Neural progenitor cell (in vitro differentiated cells): ENCODE results near the gene COQ9. TPM values are rescaled to one million over a fixed set of nuclear protein-coding genes. Genes with fewer than 3 reads are reported as not detected.

Source experiments
- DNase-seq: peaks from one replicate; pipeline ENCODE4 v3.0.0-alpha.2; 2016; ENCODE audit warnings: low spot score
- H2AFZ ChIP-seq: fragments of 200-600 bp; sonication (generic); replicated peaks from 2 replicates; pipeline ENCODE4 v1.6.1; 2016; ENCODE audit warnings: antibody characterized with exemption
- H3F3A ChIP-seq: fragments of 200-600 bp; sonication (generic); 2 replicates; pipeline ENCODE4 v1.6.1; 2016; ENCODE audit warnings: antibody characterized with exemption, low read depth
- H3K27ac ChIP-seq: fragments of 200-600 bp; sonication (generic); 2 replicates; pipeline ENCODE4 v1.5.1; 2016; ENCODE audit warnings: mild to moderate bottlenecking
- H3K27me3 ChIP-seq: fragments of 200-600 bp; sonication (generic); 2 replicates; pipeline ENCODE4 v1.6.1; 2016; ENCODE audit warnings: mild to moderate bottlenecking, moderate library complexity
- H3K36me3 ChIP-seq: fragments of 200-600 bp; sonication (generic); 2 replicates; pipeline ENCODE4 v1.5.1; 2016
- H3K4me1 ChIP-seq: fragments of 200-600 bp; sonication (generic); 2 replicates; pipeline ENCODE4 v1.6.1; 2016; ENCODE audit warnings: mixed run types
- H3K4me2 ChIP-seq: fragments of 200-600 bp; sonication (generic); 2 replicates; pipeline ENCODE4 v1.6.1; 2016
- H3K4me3 ChIP-seq: fragments of 200-600 bp; sonication (generic); 2 replicates; pipeline ENCODE4 v1.5.1; 2016
- H3K79me2 ChIP-seq: fragments of 200-600 bp; sonication (generic); 2 replicates; pipeline ENCODE4 v1.6.1; 2016; ENCODE audit warnings: low read depth
- H3K9ac ChIP-seq: fragments of 200-600 bp; sonication (generic); 2 replicates; pipeline ENCODE4 v1.6.1; 2016
- H3K9me3 ChIP-seq: fragments of 200-600 bp; sonication (generic); 2 replicates; pipeline ENCODE4 v1.5.1; 2016; ENCODE audit warnings: low read depth
- H4K20me1 ChIP-seq: fragments of 200-600 bp; sonication (generic); 2 replicates; pipeline ENCODE4 v1.6.1; 2016; ENCODE audit warnings: low read depth
- H3K27ac Mint-ChIP-seq: 3 replicates; pipeline ENCODE4 v1.8.0; 2021; ENCODE audit warnings: mixed read lengths
- H3K27me3 Mint-ChIP-seq: 2 replicates; pipeline ENCODE4 v1.8.0; 2022; ENCODE audit warnings: low read depth, mild to moderate bottlenecking, inconsistent platforms, moderate library complexity, mixed read lengths; ENCODE audit not compliant: insufficient read depth
- H3K36me3 Mint-ChIP-seq: 3 replicates; pipeline ENCODE4 v1.8.0; 2021; ENCODE audit warnings: mixed read lengths
- H3K4me1 Mint-ChIP-seq: 3 replicates; pipeline ENCODE4 v1.8.0; 2021; ENCODE audit warnings: mixed read lengths
- H3K4me3 Mint-ChIP-seq: 3 replicates; pipeline ENCODE4 v1.8.0; 2021; ENCODE audit warnings: mild to moderate bottlenecking, moderate library complexity, mixed read lengths
- H3K9me3 Mint-ChIP-seq: 3 replicates; pipeline ENCODE4 v1.8.0; 2020; ENCODE audit warnings: mixed read lengths
- EZH2 ChIP-seq: fragments of 200-600 bp; sonication (generic); IDR thresholded peaks from 2 replicates; pipeline ENCODE4 v1.6.1; 2017; ENCODE audit warnings: antibody characterized with exemption, mild to moderate bottlenecking, moderate library complexity
- EZH2phosphoT487 ChIP-seq: fragments of 200-600 bp; sonication (generic); IDR thresholded peaks from 2 replicates; pipeline ENCODE4 v1.6.1; 2017; ENCODE audit warnings: antibody characterized with exemption
- total RNA-seq: library from RNA; depleted of rRNA; stranded (reverse); fragments of >200 nt; gene quantifications from 2 replicates; pipeline ENCODE4 v1.2.3, GENCODE V29; 2015; ENCODE audit warnings: low replicate concordance
- TF ChIP-seq, protein P1 (sequence below): fragments of 200-600 bp; sonication (generic); IDR thresholded peaks from 2 replicates; pipeline ENCODE4 v1.5.1; 2017; ENCODE audit warnings: antibody characterized with exemption, mild to moderate bottlenecking

COQ9 gene
- total RNA-seq, 1 donor from 2014 or later = 20.3 TPM

DNA sequence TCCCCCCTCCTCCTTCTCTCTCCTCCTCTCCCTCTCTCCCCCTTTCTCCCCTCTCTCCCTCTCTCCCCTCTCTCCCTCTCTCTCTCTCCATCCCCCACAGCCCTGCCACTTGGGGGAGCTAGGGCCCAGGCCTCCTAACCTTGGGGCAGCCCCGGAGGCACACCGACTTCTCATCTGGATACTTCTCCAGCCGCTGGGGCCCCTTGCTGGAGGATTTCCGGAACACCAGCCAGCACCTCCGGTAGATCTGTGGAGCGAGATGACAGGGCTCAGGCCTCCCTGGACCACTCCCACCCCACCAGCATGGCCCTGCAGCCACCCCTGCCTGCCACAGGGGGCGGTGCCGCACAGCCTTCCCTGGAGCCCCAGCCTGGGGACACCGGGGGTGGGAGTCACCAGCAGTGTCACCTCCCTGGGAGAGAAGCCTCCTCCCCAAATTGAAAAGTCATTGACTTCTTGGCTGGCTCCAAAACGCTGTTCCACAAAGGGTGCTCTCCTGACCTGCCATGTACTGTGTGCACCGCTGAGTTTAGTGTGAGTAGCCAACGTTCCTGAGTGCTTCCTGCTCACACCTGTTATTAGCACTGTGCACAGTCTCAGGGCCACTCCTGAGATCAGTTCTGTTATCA, 28.5 kb downstream of the COQ9 start:
- H3K27ac ChIP-seq = no peak overlapping the region
- H3K4me3 Mint-ChIP-seq = no peak overlapping the region

DNA sequence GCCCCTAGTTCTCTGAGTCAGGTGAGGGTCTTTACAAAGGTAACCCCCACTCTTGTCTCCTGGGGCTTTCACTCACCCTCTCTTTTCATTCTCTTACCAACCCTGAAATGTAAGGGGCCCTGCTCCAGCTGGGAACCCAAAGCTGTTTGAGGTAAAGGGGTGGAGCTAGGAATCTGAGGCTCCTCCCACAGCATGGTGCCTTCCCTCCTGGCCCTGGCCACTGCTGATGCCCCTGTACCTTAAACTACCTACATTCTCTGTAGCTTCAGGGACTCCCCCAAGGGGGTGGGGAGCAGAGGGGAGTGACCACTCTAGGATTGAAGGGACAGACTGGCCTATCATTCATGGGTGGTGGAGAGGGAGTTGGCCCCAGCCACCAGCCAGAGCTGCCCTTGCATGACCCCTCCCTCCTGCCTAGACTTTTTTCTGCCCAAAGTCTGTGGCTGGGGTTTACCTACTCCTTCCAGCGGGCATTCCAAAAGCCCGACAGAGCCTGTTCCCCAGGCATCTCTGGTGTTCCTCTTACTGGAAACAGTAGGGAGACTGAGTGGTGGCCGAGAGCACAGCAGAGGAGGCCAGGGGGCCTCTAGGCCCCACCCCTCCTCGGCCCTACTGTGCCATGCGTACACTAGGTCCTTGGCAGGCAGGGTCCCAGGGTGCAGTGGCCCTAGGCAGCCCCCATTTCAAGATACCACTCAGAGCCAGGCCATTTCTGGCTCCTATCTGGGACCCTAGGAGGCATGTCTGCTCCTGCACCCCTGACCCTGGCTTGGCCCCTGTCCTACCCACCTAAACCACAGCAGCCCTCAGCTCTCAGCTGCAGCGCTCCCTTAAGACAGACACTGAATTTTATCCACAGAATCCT, 29.5 kb downstream of the COQ9 start:
- Histone ChIP-seq H2AFZ (no peak overlapping the region), H3K79me2 (no peaks in the 10 kb centered on the region), H3K36me3 (no peaks in the 10 kb centered on the region), H3F3A (peaks cover 24% of the 10 kb centered on the region), H3K9me3 (no peaks in the 10 kb centered on the region), H3K4me3 (no peak overlapping the region), H3K4me2 (peak overlapping the region; percentile 32), H3K27me3 (peaks cover 7% of the 10 kb centered on the region), H3K4me1 (peaks cover 48% of the 10 kb centered on the region), H3K27ac (no peak overlapping the region), H4K20me1 (peaks cover 19% of the 10 kb centered on the region), H3K9ac (no peak overlapping the region)
- H3K27ac Mint-ChIP-seq = peak overlapping the region; percentile 57
- TF ChIP-seq EZH2 (no peak), EZH2phosphoT487 (no peak)
- TF ChIP-seq, protein P1, sequence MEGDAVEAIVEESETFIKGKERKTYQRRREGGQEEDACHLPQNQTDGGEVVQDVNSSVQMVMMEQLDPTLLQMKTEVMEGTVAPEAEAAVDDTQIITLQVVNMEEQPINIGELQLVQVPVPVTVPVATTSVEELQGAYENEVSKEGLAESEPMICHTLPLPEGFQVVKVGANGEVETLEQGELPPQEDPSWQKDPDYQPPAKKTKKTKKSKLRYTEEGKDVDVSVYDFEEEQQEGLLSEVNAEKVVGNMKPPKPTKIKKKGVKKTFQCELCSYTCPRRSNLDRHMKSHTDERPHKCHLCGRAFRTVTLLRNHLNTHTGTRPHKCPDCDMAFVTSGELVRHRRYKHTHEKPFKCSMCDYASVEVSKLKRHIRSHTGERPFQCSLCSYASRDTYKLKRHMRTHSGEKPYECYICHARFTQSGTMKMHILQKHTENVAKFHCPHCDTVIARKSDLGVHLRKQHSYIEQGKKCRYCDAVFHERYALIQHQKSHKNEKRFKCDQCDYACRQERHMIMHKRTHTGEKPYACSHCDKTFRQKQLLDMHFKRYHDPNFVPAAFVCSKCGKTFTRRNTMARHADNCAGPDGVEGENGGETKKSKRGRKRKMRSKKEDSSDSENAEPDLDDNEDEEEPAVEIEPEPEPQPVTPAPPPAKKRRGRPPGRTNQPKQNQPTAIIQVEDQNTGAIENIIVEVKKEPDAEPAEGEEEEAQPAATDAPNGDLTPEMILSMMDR = no peak
- H3K4me3 Mint-ChIP-seq = peak overlapping the region; percentile 66
- DNase-seq = no peak
- H3K4me1 Mint-ChIP-seq = peaks cover 41% of the 10 kb centered on the region
- H3K36me3 Mint-ChIP-seq = peaks cover 5% of the 10 kb centered on the region
- no peaks in the 10 kb centered on the region for H3K9me3 Mint-ChIP-seq
- peaks cover 7% of the 10 kb centered on the region for H3K27me3 Mint-ChIP-seq

More for the DNA sequence above, 28.5 kb downstream of the COQ9 start:
- Histone ChIP-seq H2AFZ (no peak overlapping the region), H3K27me3 (peaks cover 7% of the 10 kb centered on the region), H3K79me2 (no peaks in the 10 kb centered on the region), H3K9ac (no peak overlapping the region), H3K4me2 (peak overlapping the region; percentile 32), H3K4me1 (peaks cover 48% of the 10 kb centered on the region), H3K4me3 (no peak overlapping the region), H3K9me3 (no peaks in the 10 kb centered on the region), H3F3A (peaks cover 26% of the 10 kb centered on the region), H3K36me3 (no peaks in the 10 kb centered on the region), H4K20me1 (peaks cover 22% of the 10 kb centered on the region)
- DNase-seq = peak; percentile 89
- Mint-ChIP-seq H3K9me3 (no peaks in the 10 kb centered on the region), H3K27ac (no peak overlapping the region), H3K27me3 (peaks cover 7% of the 10 kb centered on the region), H3K36me3 (peaks cover 5% of the 10 kb centered on the region), H3K4me1 (peaks cover 41% of the 10 kb centered on the region)
- TF ChIP-seq EZH2 = no peak
- TF ChIP-seq, protein P1 = peak; percentile 80
- no peak for TF ChIP-seq EZH2phosphoT487

DNA sequence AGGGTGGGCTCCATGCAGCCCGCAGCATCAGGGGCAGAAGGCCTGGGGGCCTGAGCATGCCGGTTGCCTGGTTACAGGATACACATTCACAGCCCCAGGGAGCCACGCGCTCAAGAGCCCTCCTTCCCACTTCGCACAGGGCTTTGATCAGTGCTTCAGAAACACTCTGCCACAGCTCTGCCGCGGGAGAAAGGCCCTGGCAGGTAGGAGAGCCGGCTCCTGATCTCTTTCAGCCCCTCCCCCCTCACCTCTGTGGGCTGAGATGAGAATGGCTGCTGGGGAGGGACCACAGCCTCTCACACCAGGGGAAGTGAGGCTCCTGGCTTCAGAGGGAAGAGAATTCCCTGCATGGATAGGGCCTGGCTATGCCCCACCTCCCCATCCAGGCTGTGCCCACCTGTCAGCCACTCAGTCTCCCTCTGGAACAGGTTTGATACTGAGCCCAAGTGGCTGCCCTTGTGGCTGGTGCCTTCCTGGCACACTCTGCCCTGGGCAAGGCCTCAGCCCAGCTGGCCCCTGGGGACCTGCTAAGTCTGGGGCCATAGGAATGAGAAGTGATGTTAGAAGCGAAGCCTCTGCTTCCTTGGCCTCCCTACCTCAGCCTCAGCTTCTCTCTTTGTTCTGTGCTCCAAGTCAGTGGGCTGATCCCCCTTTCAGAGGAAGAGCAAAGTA, 30.4 kb downstream of the COQ9 start:
- H3K4me3 Mint-ChIP-seq = peak overlapping the region; percentile 66

More for the DNA sequence above, 30.4 kb downstream of the COQ9 start:
- H3K4me2 ChIP-seq = peak overlapping the region; percentile 49
- H3K4me1 Mint-ChIP-seq = peaks cover 37% of the 10 kb centered on the region
- H2AFZ ChIP-seq = no peak overlapping the region
- H3K9me3 ChIP-seq = no peaks in the 10 kb centered on the region
- H3K27ac Mint-ChIP-seq = peak overlapping the region; percentile 57
- no peaks in the 10 kb centered on the region for H3K36me3 Mint-ChIP-seq
- H3K79me2 ChIP-seq = no peaks in the 10 kb centered on the region
- TF ChIP-seq, protein P1 = no peak
- no peak for TF ChIP-seq EZH2
- no peak for TF ChIP-seq EZH2phosphoT487
- peaks cover 15% of the 10 kb centered on the region for H3F3A ChIP-seq
- H3K9ac ChIP-seq = no peak overlapping the region
- peaks cover 44% of the 10 kb centered on the region for H3K4me1 ChIP-seq
- H3K27me3 ChIP-seq = peaks cover 7% of the 10 kb centered on the region
- DNase-seq = peak; percentile 56
- H4K20me1 ChIP-seq = peaks cover 10% of the 10 kb centered on the region
- H3K4me3 ChIP-seq = no peak overlapping the region
- H3K36me3 ChIP-seq = no peaks in the 10 kb centered on the region
- H3K9me3 Mint-ChIP-seq = no peaks in the 10 kb centered on the region
- no peak overlapping the region for H3K27ac ChIP-seq
- H3K27me3 Mint-ChIP-seq = peaks cover 2% of the 10 kb centered on the region
